Progenitor cell of endocrine pancreas (in vitro differentiated cells): ENCODE results near the gene BCAR1. TPM values are rescaled to one million over a fixed set of nuclear protein-coding genes. Genes with fewer than 3 reads are reported as not detected.

Experiments used
- DNase-seq: peaks from one replicate; pipeline ENCODE4 v3.0.0; 2021; ENCODE audit warnings: low spot score; ENCODE audit not compliant: unreplicated experiment
- H3K27ac Mint-ChIP-seq: 2 replicates; pipeline ENCODE4 v1.8.0; 2021; ENCODE audit warnings: mild to moderate bottlenecking, moderate library complexity, mixed read lengths
- H3K27me3 Mint-ChIP-seq: 2 replicates; pipeline ENCODE4 v1.8.0; 2021; ENCODE audit warnings: mixed read lengths
- H3K36me3 Mint-ChIP-seq: 2 replicates; pipeline ENCODE4 v1.8.0; 2022; ENCODE audit warnings: mixed read lengths; ENCODE audit not compliant: insufficient read depth
- H3K4me1 Mint-ChIP-seq: 2 replicates; pipeline ENCODE4 v1.8.0; 2021; ENCODE audit warnings: low read depth, mixed read lengths
- H3K4me3 Mint-ChIP-seq: 2 replicates; pipeline ENCODE4 v1.8.0; 2021; ENCODE audit warnings: low read depth, mild to moderate bottlenecking, moderate library complexity, mixed read lengths
- H3K9me3 Mint-ChIP-seq: 2 replicates; pipeline ENCODE4 v1.8.0; 2021; ENCODE audit warnings: low read depth, mixed read lengths
- total RNA-seq: library from RNA; stranded (reverse); gene quantifications from 2 replicates; pipeline ENCODE4 v1.2.1, GENCODE V29; 2021
- TF ChIP-seq, protein P1 (sequence below): fragments of 200-600 bp; sonication (generic); IDR thresholded peaks from one replicate; pipeline ENCODE4 v1.5.0; 2021; ENCODE audit warnings: antibody characterized with exemption, mild to moderate bottlenecking; ENCODE audit not compliant: unreplicated experiment

Gene BCAR1
- total RNA-seq, 1 donor from 2014 or later: 75.1 TPM

- Mint-ChIP-seq H3K36me3 (no peaks in the 10 kb centered on the region), H3K27ac (peak overlapping the region; percentile 67), H3K27me3 (no peaks in the 10 kb centered on the region), H3K4me1 (peaks cover 20% of the 10 kb centered on the region), H3K9me3 (no peaks in the 10 kb centered on the region), H3K4me3 (no peak overlapping the region)
- TF ChIP-seq, protein P1, sequence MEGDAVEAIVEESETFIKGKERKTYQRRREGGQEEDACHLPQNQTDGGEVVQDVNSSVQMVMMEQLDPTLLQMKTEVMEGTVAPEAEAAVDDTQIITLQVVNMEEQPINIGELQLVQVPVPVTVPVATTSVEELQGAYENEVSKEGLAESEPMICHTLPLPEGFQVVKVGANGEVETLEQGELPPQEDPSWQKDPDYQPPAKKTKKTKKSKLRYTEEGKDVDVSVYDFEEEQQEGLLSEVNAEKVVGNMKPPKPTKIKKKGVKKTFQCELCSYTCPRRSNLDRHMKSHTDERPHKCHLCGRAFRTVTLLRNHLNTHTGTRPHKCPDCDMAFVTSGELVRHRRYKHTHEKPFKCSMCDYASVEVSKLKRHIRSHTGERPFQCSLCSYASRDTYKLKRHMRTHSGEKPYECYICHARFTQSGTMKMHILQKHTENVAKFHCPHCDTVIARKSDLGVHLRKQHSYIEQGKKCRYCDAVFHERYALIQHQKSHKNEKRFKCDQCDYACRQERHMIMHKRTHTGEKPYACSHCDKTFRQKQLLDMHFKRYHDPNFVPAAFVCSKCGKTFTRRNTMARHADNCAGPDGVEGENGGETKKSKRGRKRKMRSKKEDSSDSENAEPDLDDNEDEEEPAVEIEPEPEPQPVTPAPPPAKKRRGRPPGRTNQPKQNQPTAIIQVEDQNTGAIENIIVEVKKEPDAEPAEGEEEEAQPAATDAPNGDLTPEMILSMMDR: no peak
- no peak for DNase-seq
These were observed 5.4 kb upstream of the BCAR1 start for GRCh38 chr16:75256696-75257343.

DNA sequence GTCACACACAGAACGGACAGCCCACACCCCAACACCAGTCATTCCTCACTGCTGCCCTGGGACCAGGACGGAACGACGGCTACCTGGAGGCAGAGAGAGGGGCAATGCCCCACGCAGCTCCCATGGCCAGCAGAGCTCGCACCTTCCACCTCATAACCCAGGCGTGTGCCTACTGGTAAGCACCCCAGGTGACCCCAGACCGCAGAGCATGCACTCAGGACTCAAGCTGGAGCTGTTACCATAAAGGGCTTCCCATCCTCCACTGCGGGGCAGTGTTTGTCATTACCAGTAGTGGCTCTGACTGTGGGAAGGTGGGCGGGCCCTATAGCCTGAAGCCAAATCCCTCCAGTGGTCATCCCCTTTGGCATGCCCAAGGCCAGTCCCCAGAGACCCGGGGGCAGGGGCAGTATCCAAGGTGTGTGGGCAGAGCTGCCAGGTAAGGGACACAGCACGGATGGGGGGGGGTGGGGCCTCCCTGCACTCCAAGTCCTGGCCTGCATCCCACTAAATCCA lies 4.7 kb upstream of the BCAR1 start:
- H3K36me3 Mint-ChIP-seq: no peaks in the 10 kb centered on the region
- no peak for DNase-seq
- TF ChIP-seq, protein P1: no peak
- no peaks in the 10 kb centered on the region for H3K9me3 Mint-ChIP-seq
- H3K27me3 Mint-ChIP-seq: no peaks in the 10 kb centered on the region
- no peak overlapping the region for H3K27ac Mint-ChIP-seq
- H3K4me3 Mint-ChIP-seq: no peak overlapping the region
- peaks cover 21% of the 10 kb centered on the region for H3K4me1 Mint-ChIP-seq

DNA sequence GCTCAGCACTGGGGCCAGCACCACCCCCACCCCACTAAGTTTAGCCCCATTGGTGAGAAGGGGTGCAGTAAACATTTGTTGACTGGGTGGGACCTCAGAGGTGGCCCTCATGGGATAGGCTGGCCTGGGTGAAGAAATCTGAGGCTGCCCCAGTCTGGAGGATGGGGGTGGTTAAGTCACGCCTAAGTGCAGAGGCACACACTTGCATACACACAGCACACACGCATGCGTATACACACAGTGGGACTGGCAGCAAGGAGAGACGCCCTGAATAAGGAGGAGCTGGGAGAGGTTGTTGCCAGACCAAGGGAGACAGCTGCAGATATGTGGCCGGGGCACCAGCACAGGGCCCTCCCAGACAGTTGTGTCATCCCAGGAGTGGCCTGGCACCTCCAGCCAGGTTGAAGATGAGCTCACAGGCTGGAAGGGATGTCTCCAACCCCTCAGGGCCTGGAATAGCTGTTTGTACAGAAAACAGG lies 3.0 kb upstream of the BCAR1 start:
- DNase-seq: no peak
- TF ChIP-seq, protein P1: no peak
- Mint-ChIP-seq H3K36me3 (no peaks in the 10 kb centered on the region), H3K27ac (no peak overlapping the region), H3K4me3 (no peak overlapping the region), H3K4me1 (peaks cover 23% of the 10 kb centered on the region), H3K9me3 (no peaks in the 10 kb centered on the region), H3K27me3 (no peaks in the 10 kb centered on the region)

DNA sequence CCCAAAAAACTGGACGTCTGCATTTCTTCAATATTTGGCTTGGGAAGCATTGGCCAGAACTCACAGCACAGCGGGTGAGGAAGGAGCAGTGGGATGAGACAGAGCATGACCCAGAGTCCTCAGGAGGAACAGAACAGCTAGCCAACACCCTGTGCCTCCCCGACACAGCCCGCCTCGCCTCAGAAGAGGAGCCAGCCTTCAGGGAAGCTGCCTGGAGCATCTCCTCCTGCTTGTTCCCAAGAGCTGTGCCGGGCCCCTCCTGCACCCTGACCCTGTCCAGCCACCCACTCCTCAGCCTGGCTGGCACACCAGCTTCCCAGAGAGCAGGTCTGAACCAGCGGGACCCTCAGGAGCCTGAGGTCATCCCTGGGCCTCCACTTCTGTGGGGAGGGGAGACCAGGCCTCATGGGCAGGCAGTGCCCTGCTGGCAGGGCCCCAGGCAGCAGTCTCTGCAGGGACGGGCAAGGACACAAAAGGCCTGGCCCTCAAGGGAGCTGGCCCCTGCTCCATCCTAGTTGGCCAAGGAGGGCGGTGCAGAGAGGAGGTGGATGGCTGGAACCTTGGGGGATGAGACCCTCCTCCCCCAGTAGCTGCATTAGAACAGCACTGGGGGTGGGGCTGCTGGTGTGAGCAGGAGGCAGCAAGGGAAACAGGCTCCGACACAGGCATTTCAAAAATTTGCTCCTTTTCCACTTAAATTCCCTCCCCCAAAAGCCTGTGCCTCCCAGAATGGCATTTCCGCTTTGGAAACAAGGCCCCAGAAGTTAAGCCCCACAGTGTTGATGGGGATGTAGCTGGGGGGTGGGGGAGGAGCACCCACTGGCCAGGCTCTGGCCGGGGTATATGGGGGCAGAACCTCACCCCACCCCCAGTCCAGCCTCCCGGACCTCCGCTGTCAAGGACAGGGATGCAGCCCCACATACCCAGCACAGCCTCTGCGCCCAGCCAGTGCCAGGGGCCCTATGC lies 1.8 kb upstream of the BCAR1 start:
- peaks cover 23% of the 10 kb centered on the region for H3K4me1 Mint-ChIP-seq
- TF ChIP-seq, protein P1: no peak
- no peak overlapping the region for H3K27ac Mint-ChIP-seq
- H3K4me3 Mint-ChIP-seq: no peak overlapping the region
- H3K36me3 Mint-ChIP-seq: no peaks in the 10 kb centered on the region
- H3K27me3 Mint-ChIP-seq: no peaks in the 10 kb centered on the region
- no peak for DNase-seq
- no peaks in the 10 kb centered on the region for H3K9me3 Mint-ChIP-seq
